Suprapubic skin (tissue), 4 donors: ENCODE data around the gene ZMYND10.

Experiments used
- CTCF ChIP-seq, 2 donors: fragments of 200-600 bp in 1 of 2; fragments of 450-650 bp in 1 of 2; sonication (generic) in 1 of 2; IDR thresholded peaks; one replicate each; pipeline ENCODE4 v1.5.1; 2016 to 2019; ENCODE audit warnings: antibody characterized with exemption in 2 of 2, mild to moderate bottlenecking in 1 of 2, moderate library complexity in 1 of 2
- EP300 ChIP-seq: sonication (generic); formaldehyde crosslinking; IDR thresholded peaks from one replicate; pipeline ENCODE4 v1.6.1; 2017; ENCODE audit warnings: antibody characterized with exemption
- POLR2A ChIP-seq, 2 donors: fragments of 450-650 bp; IDR thresholded peaks; one replicate each; pipeline ENCODE4 v1.6.1; 2017; ENCODE audit warnings: antibody characterized with exemption in 2 of 2, mild to moderate bottlenecking in 2 of 2, moderate library complexity in 2 of 2
- POLR2AphosphoS5 ChIP-seq, 3 donors: sonication (generic); formaldehyde crosslinking; IDR thresholded peaks; one replicate each; pipeline ENCODE4 v1.6.1; 2017; ENCODE audit warnings: antibody characterized with exemption in 3 of 3

DNA sequence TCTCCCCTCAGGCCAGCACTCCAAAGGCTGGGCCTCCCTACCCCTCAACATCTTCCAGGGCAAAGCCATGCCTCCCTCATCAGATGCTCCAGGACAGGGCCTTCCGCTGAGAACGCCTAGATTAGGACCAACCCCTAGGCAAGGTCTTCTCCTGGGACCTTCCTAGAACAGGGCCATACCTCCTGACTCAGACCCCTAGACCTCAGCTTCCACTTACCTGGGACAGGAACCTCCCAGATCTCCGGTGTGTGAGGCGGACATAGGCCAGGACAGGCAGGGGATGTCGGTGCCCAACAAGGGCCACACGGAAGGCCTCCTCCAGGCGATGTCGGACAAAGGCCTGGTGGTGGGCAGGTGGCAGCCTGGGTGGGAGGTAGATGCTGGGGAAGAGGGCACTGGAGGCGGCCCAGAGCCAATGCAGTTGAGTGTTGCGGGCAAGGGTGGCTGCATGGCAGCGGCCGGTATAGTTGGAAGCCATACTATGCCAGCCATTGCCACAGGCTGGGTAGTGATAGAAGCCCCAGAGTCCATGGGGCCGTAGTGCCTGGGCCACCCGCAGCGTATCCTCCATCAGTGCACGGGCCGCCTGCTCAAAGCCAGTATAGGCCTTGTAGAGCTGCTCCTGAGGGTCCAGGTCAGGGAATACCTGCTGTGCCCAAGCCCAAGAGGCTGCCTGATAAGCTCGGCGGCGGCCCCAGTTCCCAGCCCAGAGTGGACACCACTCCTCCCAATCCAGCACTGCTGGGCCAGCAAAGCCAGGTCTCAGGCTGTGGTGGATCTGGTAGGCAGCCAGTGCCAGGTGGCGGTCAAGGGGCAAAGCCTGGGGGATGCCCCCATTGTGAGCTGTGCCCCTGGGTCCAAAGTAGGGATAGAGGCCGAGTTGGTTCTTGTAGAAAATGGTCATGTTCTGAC, 50.8 kb downstream of the ZMYND10 start:
- TF ChIP-seq CTCF (IDR thresholded peaks at IDR 0.05) (no peak), EP300 (no peak), POLR2A (IDR thresholded peaks at IDR 0.05) (no peak), POLR2AphosphoS5 (IDR thresholded peaks at IDR 0.05) (no peak)
